Liver (tissue), 2 donors: ENCODE measurements around the gene ARHGAP1.

Source experiments
- CTCF ChIP-seq: fragments of 150-350 bp; IDR thresholded peaks from 2 replicates; pipeline ENCODE4 v1.5.1; 2017; ENCODE audit warnings: improper control_type of control experiment, low read depth, low read length; ENCODE audit not compliant: missing input control
- FOXA1 ChIP-seq: IDR thresholded peaks from 2 replicates; pipeline ENCODE4 v1.6.1; 2016; ENCODE audit warnings: antibody characterized with exemption
- donor health status: healthy.

- no peak for TF ChIP-seq CTCF
- no peak for TF ChIP-seq FOXA1
Observed at GRCh38 chr11:46725338-46726205, 25.2 kb upstream of the ARHGAP1 start.
